Activated CD4-positive, alpha-beta T cell treated with anti-CD3 and anti-CD28 coated beads, Interleukin-2, amount 50 U/mL, for 1 hour (primary cell): ENCODE measurements around the gene CTPS2.

Experiments used
- DNase-seq: peaks from one replicate; pipeline ENCODE4 v3.0.0-alpha.2; 2020

The CTPS2 gene

GRCh38 chrX:16544969-16545368 is 167.5 kb downstream of the CTPS2 start:
- DNase-seq, result no peak
